ENCODE data around the gene TAC4.

TAC4 gene

GRCh38 chr17:49848019-49848473 is at the start of gene TAC4:
Gene TAC4, minus strand, starts transcription at chr17:49848069. Its CDS starts 52 bp downstream, at chr17:49848017.
- H4K20me1 ChIP-seq (ENCODE audit: low read depth, low read length) = no peaks in the 10 kb centered on the region
- no peaks in the 10 kb centered on the region for H3K36me3 ChIP-seq (ENCODE audit: low read length)
- no peak within 1 kb of the TSS for H3K4me2 ChIP-seq (ENCODE audit: low read depth, low read length, poor library complexity, severe bottlenecking)
- H3K27me3 ChIP-seq (ENCODE audit: low read length) = no peaks in the 10 kb centered on the region
- H2AFZ ChIP-seq (ENCODE audit: low read depth, low read length, severe bottlenecking) = no peak within 1 kb of the TSS
- TF ChIP-seq EZH2phosphoT487 (conservative IDR thresholded peaks at IDR 0.05; ENCODE audit: low read length) (no peak), CTCF (IDR thresholded peaks at IDR 0.05; ENCODE audit: insufficient read depth, low read length, poor library complexity, severe bottlenecking) (no peak)
- no peak within 1 kb of the TSS for H3K4me3 ChIP-seq (ENCODE audit: insufficient read depth, low read length, poor library complexity, severe bottlenecking)
- H3K9ac ChIP-seq (ENCODE audit: low read length) = no peak within 1 kb of the TSS
- no peaks in the 10 kb centered on the region for H3K9me3 ChIP-seq (ENCODE audit: insufficient read depth, low read length)
- H3K79me2 ChIP-seq (ENCODE audit: insufficient read depth, low read length) = no peaks in the 10 kb centered on the region
- H3K9me2 ChIP-seq (replicated peaks; ENCODE audit: insufficient read depth, low read length) = no peaks in the 10 kb centered on the region
- H3K27ac ChIP-seq (ENCODE audit: low read depth, low read length) = no peak within 1 kb of the TSS
- H3F3A ChIP-seq (ENCODE audit: insufficient read depth) = no peaks in the 10 kb centered on the region

- TF ChIP-seq CTCF (IDR thresholded peaks at IDR 0.05; ENCODE audit: insufficient read depth, low read length, poor library complexity, severe bottlenecking) = no peak
- TF ChIP-seq EZH2phosphoT487 (conservative IDR thresholded peaks at IDR 0.05; ENCODE audit: low read length) = no peak
- Histone ChIP-seq H3K4me2 (ENCODE audit: low read depth, low read length, poor library complexity, severe bottlenecking) (no peak overlapping the region), H3K36me3 (ENCODE audit: low read length) (no peaks in the 10 kb centered on the region), H3K9me3 (ENCODE audit: insufficient read depth, low read length) (no peaks in the 10 kb centered on the region), H2AFZ (ENCODE audit: low read depth, low read length, severe bottlenecking) (no peak overlapping the region), H3K4me3 (ENCODE audit: insufficient read depth, low read length, poor library complexity, severe bottlenecking) (no peak overlapping the region), H4K20me1 (ENCODE audit: low read depth, low read length) (no peaks in the 10 kb centered on the region), H3K9ac (ENCODE audit: low read length) (no peak overlapping the region), H3K27me3 (ENCODE audit: low read length) (no peaks in the 10 kb centered on the region), H3K27ac (ENCODE audit: low read depth, low read length) (no peak overlapping the region), H3K9me2 (replicated peaks; ENCODE audit: insufficient read depth, low read length) (no peaks in the 10 kb centered on the region), H3F3A (ENCODE audit: insufficient read depth) (no peaks in the 10 kb centered on the region), H3K79me2 (ENCODE audit: insufficient read depth, low read length) (no peaks in the 10 kb centered on the region)
Measured at GRCh38 chr17:49896860-49897259, 49.0 kb upstream of the TAC4 start.

- Histone ChIP-seq H2AFZ (ENCODE audit: low read depth, low read length, severe bottlenecking) (no peak overlapping the region), H3K4me2 (ENCODE audit: low read depth, low read length, poor library complexity, severe bottlenecking) (no peak overlapping the region), H3K79me2 (ENCODE audit: insufficient read depth, low read length) (no peaks in the 10 kb centered on the region), H3K9ac (ENCODE audit: low read length) (no peak overlapping the region), H3K27me3 (ENCODE audit: low read length) (no peaks in the 10 kb centered on the region), H3F3A (ENCODE audit: insufficient read depth) (no peaks in the 10 kb centered on the region), H3K9me3 (ENCODE audit: insufficient read depth, low read length) (no peaks in the 10 kb centered on the region), H3K9me2 (replicated peaks; ENCODE audit: insufficient read depth, low read length) (no peaks in the 10 kb centered on the region), H4K20me1 (ENCODE audit: low read depth, low read length) (no peaks in the 10 kb centered on the region), H3K27ac (ENCODE audit: low read depth, low read length) (no peak overlapping the region), H3K4me3 (ENCODE audit: insufficient read depth, low read length, poor library complexity, severe bottlenecking) (no peak overlapping the region), H3K36me3 (ENCODE audit: low read length) (no peaks in the 10 kb centered on the region)
- no peak for TF ChIP-seq CTCF (IDR thresholded peaks at IDR 0.05; ENCODE audit: insufficient read depth, low read length, poor library complexity, severe bottlenecking)
- TF ChIP-seq EZH2phosphoT487 (conservative IDR thresholded peaks at IDR 0.05; ENCODE audit: low read length) = no peak
Measured at GRCh38 chr17:49896222-49896621, 48.4 kb upstream of the TAC4 start.

Data from SU-DHL-6 (cell line).